ENCODE data around the gene C4B. TPM values are rescaled to one million over a fixed set of nuclear protein-coding genes. Genes with fewer than 3 reads are reported as not detected.
"Not testable (repeated sequence)": the region's sequence is repeated elsewhere in the genome, so short reads cannot be mapped to it uniquely, and the experiment has no call there.

C4B gene
- total RNA-seq, 1 experiment from 2014 or later = 2.7 TPM

- not testable (repeated sequence) for H3K4me3 Mint-ChIP-seq; H4K20me1 ChIP-seq (ENCODE audit: control insufficient read depth, insufficient read depth, insufficient read length); H4K91ac ChIP-seq (ENCODE audit: insufficient read length, low read depth, low read length); H3K36me3 Mint-ChIP-seq (ENCODE audit: insufficient read depth in 1 of 3, low read depth in 3 of 3); H3K4me2 ChIP-seq (ENCODE audit: insufficient read depth, insufficient read length, low read length); H2BK120ac ChIP-seq (ENCODE audit: low read depth, low read length, poor library complexity, severe bottlenecking); H3K4ac ChIP-seq (ENCODE audit: low read depth, low read length); H3K56ac ChIP-seq (ENCODE audit: insufficient read length, low read depth, low read length); H2BK20ac ChIP-seq (ENCODE audit: low read depth, low read length, poor library complexity, severe bottlenecking); H3K18ac ChIP-seq (ENCODE audit: insufficient read length, low read depth, low read length); H3K27me3 ChIP-seq (ENCODE audit: insufficient read depth, low read length); H3K9me3 ChIP-seq (ENCODE audit: control insufficient read depth, low read depth, low read length); H4K5ac ChIP-seq (ENCODE audit: insufficient read length, low read depth, low read length); H3K4me1 ChIP-seq (ENCODE audit: insufficient read depth, low read length); H3T11ph ChIP-seq (ENCODE audit: low read length); H3K23ac ChIP-seq (ENCODE audit: insufficient read length, low read depth, low read length); H3K79me1 ChIP-seq (ENCODE audit: insufficient read depth, low read depth, low read length, poor library complexity, severe bottlenecking); H2AFZ ChIP-seq (ENCODE audit: low read length); H2AK5ac ChIP-seq (ENCODE audit: insufficient read length, low read length); H3K9ac ChIP-seq (ENCODE audit: extremely low read depth, insufficient read length, low read length); H4K8ac ChIP-seq (replicated peaks; ENCODE audit: insufficient read length, low read depth, low read length); H3K27ac ChIP-seq (ENCODE audit: insufficient read length, low read depth, low read length); H3K14ac ChIP-seq (ENCODE audit: insufficient read depth, low read length); DNase-seq; H3K27ac Mint-ChIP-seq; H3K79me2 ChIP-seq (ENCODE audit: insufficient read depth, low read length); H3K9me3 Mint-ChIP-seq; H2BK12ac ChIP-seq (ENCODE audit: insufficient read length, low read depth, low read length); H3K4me1 Mint-ChIP-seq; H3K23me2 ChIP-seq (ENCODE audit: insufficient read length, low read depth, low read length, poor library complexity, severe bottlenecking); H3K27me3 Mint-ChIP-seq (ENCODE audit: low read depth); H2BK15ac ChIP-seq (ENCODE audit: low read depth, low read length); H2BK5ac ChIP-seq (ENCODE audit: insufficient read length, low read length)
- WGBS (ENCODE audit: extremely low coverage, insufficient read length, low lambda C conversion rate) = no CpG with 5 or more reads among the region's 7 CpGs
Measured at GRCh38 chr6:32003301-32003700, 11.3 kb upstream of the C4B start.

GRCh38 chr6:32004393-32004792, 10.2 kb upstream of the C4B start:
- not testable (repeated sequence) for H3K18ac ChIP-seq (ENCODE audit: insufficient read length, low read depth, low read length); H3K36me3 Mint-ChIP-seq (ENCODE audit: insufficient read depth in 1 of 3, low read depth in 3 of 3); H3K23me2 ChIP-seq (ENCODE audit: insufficient read length, low read depth, low read length, poor library complexity, severe bottlenecking); H2BK120ac ChIP-seq (ENCODE audit: low read depth, low read length, poor library complexity, severe bottlenecking); H2BK15ac ChIP-seq (ENCODE audit: low read depth, low read length); H3K4me3 Mint-ChIP-seq; H2BK5ac ChIP-seq (ENCODE audit: insufficient read length, low read length); H2BK12ac ChIP-seq (ENCODE audit: insufficient read length, low read depth, low read length); H4K8ac ChIP-seq (replicated peaks; ENCODE audit: insufficient read length, low read depth, low read length); H3K27me3 ChIP-seq (ENCODE audit: insufficient read depth, low read length); H3K4me2 ChIP-seq (ENCODE audit: insufficient read depth, insufficient read length, low read length); H3K27ac Mint-ChIP-seq; H3K79me1 ChIP-seq (ENCODE audit: insufficient read depth, low read depth, low read length, poor library complexity, severe bottlenecking); H3K4ac ChIP-seq (ENCODE audit: low read depth, low read length); DNase-seq; H3K4me1 Mint-ChIP-seq; H2AFZ ChIP-seq (ENCODE audit: low read length); H3T11ph ChIP-seq (ENCODE audit: low read length); H3K79me2 ChIP-seq (ENCODE audit: insufficient read depth, low read length); H2BK20ac ChIP-seq (ENCODE audit: low read depth, low read length, poor library complexity, severe bottlenecking); H4K5ac ChIP-seq (ENCODE audit: insufficient read length, low read depth, low read length); H3K9ac ChIP-seq (ENCODE audit: extremely low read depth, insufficient read length, low read length); H2AK5ac ChIP-seq (ENCODE audit: insufficient read length, low read length); H3K56ac ChIP-seq (ENCODE audit: insufficient read length, low read depth, low read length); H3K23ac ChIP-seq (ENCODE audit: insufficient read length, low read depth, low read length); H3K9me3 Mint-ChIP-seq; H4K91ac ChIP-seq (ENCODE audit: insufficient read length, low read depth, low read length); H4K20me1 ChIP-seq (ENCODE audit: control insufficient read depth, insufficient read depth, insufficient read length); H3K14ac ChIP-seq (ENCODE audit: insufficient read depth, low read length); H3K4me1 ChIP-seq (ENCODE audit: insufficient read depth, low read length); H3K27ac ChIP-seq (ENCODE audit: insufficient read length, low read depth, low read length); H3K27me3 Mint-ChIP-seq (ENCODE audit: low read depth); H3K9me3 ChIP-seq (ENCODE audit: control insufficient read depth, low read depth, low read length)
- no CpG with 5 or more reads among the region's 4 CpGs for WGBS (ENCODE audit: extremely low coverage, insufficient read length, low lambda C conversion rate)
